HepG2 (cell line): ENCODE data around the gene TAF1D. TPM values are rescaled to one million over a fixed set of nuclear protein-coding genes. Genes with fewer than 3 reads are reported as not detected.

Experiments used
- CBX1 ChIP-seq: IDR thresholded peaks from one replicate; pipeline ENCODE4 v1.6.1; 2016; ENCODE audit warnings: antibody characterized with exemption, low read depth
- DR1 ChIP-seq: sonication (generic); formaldehyde crosslinking; IDR thresholded peaks from 2 replicates; pipeline ENCODE4 v1.8.0; 2021; ENCODE audit warnings: mild to moderate bottlenecking, missing genetic modification reagents, inconsistent platforms
- EHMT2 ChIP-seq: fragments of 200-600 bp; sonication (generic); IDR thresholded peaks from 2 replicates; pipeline ENCODE4 v1.7.0; 2017; ENCODE audit warnings: antibody characterized with exemption, low read depth, low read length, borderline replicate concordance
- JARID2 ChIP-seq: sonication (generic); formaldehyde crosslinking; IDR thresholded peaks from 2 replicates; pipeline ENCODE4 v1.8.1; 2023; ENCODE audit warnings: missing genetic modification reagents, inconsistent platforms; ENCODE audit not compliant: insufficient replicate concordance
- KLF13 ChIP-seq: sonication (generic); formaldehyde crosslinking; IDR thresholded peaks from 2 replicates; pipeline ENCODE4 v1.4.0; 2020; ENCODE audit warnings: mild to moderate bottlenecking, missing genetic modification reagents
- MAFF ChIP-seq: IDR thresholded peaks from 2 replicates; pipeline ENCODE4 v1.6.1; 2011; ENCODE audit warnings: low read depth, low read length, improper control_type of control experiment
- MYC ChIP-seq: sonication (generic); formaldehyde crosslinking; IDR thresholded peaks from 2 replicates; pipeline ENCODE4 v1.9.0; 2021; ENCODE audit warnings: missing genetic modification reagents, borderline replicate concordance
- PAWR ChIP-seq: sonication (generic); formaldehyde crosslinking; IDR thresholded peaks from 2 replicates; pipeline ENCODE4 v1.4.0; 2020; ENCODE audit warnings: missing genetic modification reagents, mild to moderate bottlenecking, borderline replicate concordance
- PRMT3 ChIP-seq: sonication (generic); formaldehyde crosslinking; IDR thresholded peaks from 2 replicates; pipeline ENCODE4 v1.8.1; 2022; ENCODE audit warnings: low read depth, mild to moderate bottlenecking, moderate library complexity, missing genetic modification reagents, borderline replicate concordance
- SMAD1 ChIP-seq: sonication (generic); formaldehyde crosslinking; IDR thresholded peaks from 2 replicates; pipeline ENCODE4 v1.4.0; 2020; ENCODE audit warnings: missing genetic modification reagents, low read depth, mild to moderate bottlenecking, borderline replicate concordance
- ZFP36L1 ChIP-seq: sonication (generic); formaldehyde crosslinking; IDR thresholded peaks from 2 replicates; pipeline ENCODE4 v1.8.0; 2022; ENCODE audit warnings: mild to moderate bottlenecking, missing genetic modification reagents, moderate library complexity
- ZFY ChIP-seq: sonication (generic); formaldehyde crosslinking; IDR thresholded peaks from 2 replicates; pipeline ENCODE4 v1.4.0; 2020; ENCODE audit warnings: missing genetic modification reagents
- ZNF224 ChIP-seq: sonication (generic); formaldehyde crosslinking; IDR thresholded peaks from 2 replicates; pipeline ENCODE4 v1.5.0; 2020; ENCODE audit warnings: mild to moderate bottlenecking, missing genetic modification reagents
- ZNF652 ChIP-seq: IDR thresholded peaks from 2 replicates; pipeline ENCODE4 v1.6.1; 2016; ENCODE audit warnings: low read depth, borderline replicate concordance
- polyA plus RNA-seq, 8 experiments: library from polyadenylated mRNA; depleted of rRNA in 3 of 8; stranded (reverse) in 7 of 8; unstranded in 1 of 8; fragments of >200 nt; fragmentation: Illumina TruSeq in 4 of 8; extraction: Trizol in 4 of 8; gene quantifications; 2 replicates each; pipeline versions ENCODE4 v1.2.1 to v1.2.3, GENCODE V29; 2011 to 2016; ENCODE audit warnings: low read depth in 4 of 8, missing spikeins in 1 of 8, mixed read lengths in 1 of 8; ENCODE audit not compliant: insufficient read depth in 1 of 8
- total RNA-seq, 5 experiments: library from RNA; depleted of rRNA; stranded (reverse); fragments of >200 nt; fragmentation: Illumina TruSeq; extraction: Trizol; gene quantifications; 2 replicates each; pipeline ENCODE4 v1.2.3, GENCODE V29; 2016; ENCODE audit warnings: low read depth in 1 of 5
- TF ChIP-seq, protein P1 (sequence below): sonication (generic); formaldehyde crosslinking; IDR thresholded peaks from 2 replicates; pipeline ENCODE4 v1.8.0; 2022; ENCODE audit warnings: missing genetic modification reagents, mild to moderate bottlenecking, borderline replicate concordance
- TF ChIP-seq, protein P2 (sequence below): sonication (generic); formaldehyde crosslinking; IDR thresholded peaks from 2 replicates; pipeline ENCODE4 v1.4.0; 2020; ENCODE audit warnings: missing genetic modification reagents, mild to moderate bottlenecking, borderline replicate concordance
- TF ChIP-seq, protein P3 (sequence below): sonication (generic); formaldehyde crosslinking; IDR thresholded peaks from 2 replicates; pipeline ENCODE4 v1.8.0; 2022; ENCODE audit warnings: mild to moderate bottlenecking, missing genetic modification reagents, moderate library complexity
- TF ChIP-seq, protein P4 (sequence below): sonication (generic); formaldehyde crosslinking; IDR thresholded peaks from 2 replicates; pipeline ENCODE4 v1.8.0; 2022; ENCODE audit warnings: mild to moderate bottlenecking, missing genetic modification reagents, moderate library complexity
- TF ChIP-seq, protein P5 (sequence below): sonication (generic); formaldehyde crosslinking; IDR thresholded peaks from 2 replicates; pipeline ENCODE4 v1.4.0; 2020; ENCODE audit warnings: low read depth, mild to moderate bottlenecking, missing genetic modification reagents

Gene TAF1D
- total and polyA plus RNA-seq, 2 of the 13 experiments (the other 11 are each of a cell fraction or from before 2014, with no cell fraction given): 132 to 207 TPM

DNA sequence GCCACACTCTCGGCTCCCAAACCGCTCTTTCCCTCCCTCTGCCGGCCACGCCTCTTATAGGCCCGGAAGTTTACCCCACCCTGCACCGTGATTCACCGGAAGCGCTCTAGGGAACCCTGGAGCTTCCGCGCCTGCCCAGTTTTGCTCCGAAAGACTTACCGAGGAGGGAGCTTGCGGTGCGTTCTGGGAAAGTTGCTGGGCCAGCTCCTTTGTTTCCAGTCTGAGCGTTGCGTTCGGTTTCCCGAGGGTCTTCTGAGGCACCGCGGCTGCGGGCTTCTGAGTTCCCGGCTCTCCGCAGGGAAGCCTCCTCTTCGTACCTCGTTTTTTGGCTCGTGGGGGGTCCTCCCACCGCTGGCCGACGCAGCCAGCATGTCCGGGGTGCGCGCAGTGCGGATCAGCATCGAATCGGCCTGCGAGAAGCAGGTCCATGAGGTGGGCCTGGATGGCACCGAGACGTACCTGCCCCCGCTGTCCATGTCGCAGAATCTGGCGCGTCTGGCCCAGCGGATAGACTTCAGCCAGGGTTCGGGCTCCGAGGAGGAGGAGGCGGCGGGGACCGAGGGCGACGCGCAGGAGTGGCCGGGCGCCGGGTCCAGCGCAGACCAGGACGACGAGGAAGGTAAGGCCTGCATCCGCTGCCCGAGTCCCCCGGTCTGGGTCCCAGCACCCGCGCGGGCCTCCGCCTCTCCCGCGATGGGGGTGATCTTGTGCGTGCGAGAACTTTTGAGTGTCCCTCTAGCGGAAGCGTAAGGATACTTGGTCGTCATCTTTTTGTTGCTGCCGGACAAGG lies 43.0 kb upstream of the TAF1D start, which contains the start of gene MED17 (continued):
- TF ChIP-seq MYC (peak; percentile 53), JARID2 (CRISPR knock-in tag) (peak; percentile 74), ZFP36L1 (CRISPR knock-in tag) (no peak), MAFF (peak; percentile 23; the same call in 1 of the 2 replicates), EHMT2 (no peak), ZNF652 (no peak; the same call in 1 of the 2 replicates), ZNF224 (CRISPR knock-in tag) (no peak), KLF13 (CRISPR knock-in tag) (peak; percentile 24; the same call in 1 of the 2 replicates), SMAD1 (CRISPR knock-in tag) (no peak), CBX1 (no peak), DR1 (CRISPR knock-in tag) (peak; percentile 80), PRMT3 (CRISPR knock-in tag) (no peak), ZFY (CRISPR knock-in tag) (peak; percentile 91), PAWR (CRISPR knock-in tag) (no peak)
- TF ChIP-seq, protein P1, sequence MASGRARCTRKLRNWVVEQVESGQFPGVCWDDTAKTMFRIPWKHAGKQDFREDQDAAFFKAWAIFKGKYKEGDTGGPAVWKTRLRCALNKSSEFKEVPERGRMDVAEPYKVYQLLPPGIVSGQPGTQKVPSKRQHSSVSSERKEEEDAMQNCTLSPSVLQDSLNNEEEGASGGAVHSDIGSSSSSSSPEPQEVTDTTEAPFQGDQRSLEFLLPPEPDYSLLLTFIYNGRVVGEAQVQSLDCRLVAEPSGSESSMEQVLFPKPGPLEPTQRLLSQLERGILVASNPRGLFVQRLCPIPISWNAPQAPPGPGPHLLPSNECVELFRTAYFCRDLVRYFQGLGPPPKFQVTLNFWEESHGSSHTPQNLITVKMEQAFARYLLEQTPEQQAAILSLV (CRISPR knock-in tag): peak; percentile 36; the same call in 1 of the 2 replicates
- TF ChIP-seq, protein P2, sequence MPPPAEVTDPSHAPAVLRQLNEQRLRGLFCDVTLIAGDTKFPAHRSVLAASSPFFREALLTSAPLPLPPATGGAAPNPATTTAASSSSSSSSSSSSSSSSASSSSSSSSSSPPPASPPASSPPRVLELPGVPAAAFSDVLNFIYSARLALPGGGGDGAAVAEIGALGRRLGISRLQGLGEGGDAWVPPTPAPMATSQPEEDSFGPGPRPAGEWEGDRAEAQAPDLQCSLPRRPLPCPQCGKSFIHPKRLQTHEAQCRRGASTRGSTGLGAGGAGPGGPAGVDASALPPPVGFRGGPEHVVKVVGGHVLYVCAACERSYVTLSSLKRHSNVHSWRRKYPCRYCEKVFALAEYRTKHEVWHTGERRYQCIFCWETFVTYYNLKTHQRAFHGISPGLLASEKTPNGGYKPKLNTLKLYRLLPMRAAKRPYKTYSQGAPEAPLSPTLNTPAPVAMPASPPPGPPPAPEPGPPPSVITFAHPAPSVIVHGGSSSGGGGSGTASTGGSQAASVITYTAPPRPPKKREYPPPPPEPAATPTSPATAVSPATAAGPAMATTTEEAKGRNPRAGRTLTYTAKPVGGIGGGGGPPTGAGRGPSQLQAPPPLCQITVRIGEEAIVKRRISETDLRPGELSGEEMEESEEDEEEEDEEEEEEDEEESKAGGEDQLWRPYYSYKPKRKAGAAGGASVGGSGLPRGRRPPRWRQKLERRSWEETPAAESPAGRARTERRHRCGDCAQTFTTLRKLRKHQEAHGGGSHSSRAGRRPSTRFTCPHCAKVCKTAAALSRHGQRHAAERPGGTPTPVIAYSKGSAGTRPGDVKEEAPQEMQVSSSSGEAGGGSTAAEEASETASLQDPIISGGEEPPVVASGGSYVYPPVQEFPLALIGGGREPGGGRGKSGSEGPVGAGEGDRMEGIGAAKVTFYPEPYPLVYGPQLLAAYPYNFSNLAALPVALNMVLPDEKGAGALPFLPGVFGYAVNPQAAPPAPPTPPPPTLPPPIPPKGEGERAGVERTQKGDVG: 0 out of 2 replicates have a peak, but pooled peaks have one; percentile 46
- TF ChIP-seq, protein P3, sequence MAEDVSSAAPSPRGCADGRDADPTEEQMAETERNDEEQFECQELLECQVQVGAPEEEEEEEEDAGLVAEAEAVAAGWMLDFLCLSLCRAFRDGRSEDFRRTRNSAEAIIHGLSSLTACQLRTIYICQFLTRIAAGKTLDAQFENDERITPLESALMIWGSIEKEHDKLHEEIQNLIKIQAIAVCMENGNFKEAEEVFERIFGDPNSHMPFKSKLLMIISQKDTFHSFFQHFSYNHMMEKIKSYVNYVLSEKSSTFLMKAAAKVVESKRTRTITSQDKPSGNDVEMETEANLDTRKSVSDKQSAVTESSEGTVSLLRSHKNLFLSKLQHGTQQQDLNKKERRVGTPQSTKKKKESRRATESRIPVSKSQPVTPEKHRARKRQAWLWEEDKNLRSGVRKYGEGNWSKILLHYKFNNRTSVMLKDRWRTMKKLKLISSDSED (CRISPR knock-in tag): no peak
- TF ChIP-seq, protein P4, sequence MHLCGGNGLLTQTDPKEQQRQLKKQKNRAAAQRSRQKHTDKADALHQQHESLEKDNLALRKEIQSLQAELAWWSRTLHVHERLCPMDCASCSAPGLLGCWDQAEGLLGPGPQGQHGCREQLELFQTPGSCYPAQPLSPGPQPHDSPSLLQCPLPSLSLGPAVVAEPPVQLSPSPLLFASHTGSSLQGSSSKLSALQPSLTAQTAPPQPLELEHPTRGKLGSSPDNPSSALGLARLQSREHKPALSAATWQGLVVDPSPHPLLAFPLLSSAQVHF (CRISPR knock-in tag): peak; percentile 75
- TF ChIP-seq, protein P5, sequence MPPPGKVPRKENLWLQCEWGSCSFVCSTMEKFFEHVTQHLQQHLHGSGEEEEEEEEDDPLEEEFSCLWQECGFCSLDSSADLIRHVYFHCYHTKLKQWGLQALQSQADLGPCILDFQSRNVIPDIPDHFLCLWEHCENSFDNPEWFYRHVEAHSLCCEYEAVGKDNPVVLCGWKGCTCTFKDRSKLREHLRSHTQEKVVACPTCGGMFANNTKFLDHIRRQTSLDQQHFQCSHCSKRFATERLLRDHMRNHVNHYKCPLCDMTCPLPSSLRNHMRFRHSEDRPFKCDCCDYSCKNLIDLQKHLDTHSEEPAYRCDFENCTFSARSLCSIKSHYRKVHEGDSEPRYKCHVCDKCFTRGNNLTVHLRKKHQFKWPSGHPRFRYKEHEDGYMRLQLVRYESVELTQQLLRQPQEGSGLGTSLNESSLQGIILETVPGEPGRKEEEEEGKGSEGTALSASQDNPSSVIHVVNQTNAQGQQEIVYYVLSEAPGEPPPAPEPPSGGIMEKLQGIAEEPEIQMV (CRISPR knock-in tag): no peak; the same call in 1 of the 2 replicates
